Neural cell (in vitro differentiated cells): ENCODE measurements around the gene TIMM44. TPM values are rescaled to one million over a fixed set of nuclear protein-coding genes. Genes with fewer than 3 reads are reported as not detected.

Source experiments
- H2AFZ ChIP-seq: fragments of 200-600, 300-800 bp; sonication (generic), shearing (Covaris generic); 2 replicates; pipeline ENCODE4 v1.6.0; 2014; ENCODE audit warnings: low read depth, mild to moderate bottlenecking, antibody characterized with exemption, low read length, moderate library complexity
- H3F3A ChIP-seq: fragments of 200-600 bp; shearing (Covaris generic); 2 replicates; pipeline ENCODE4 v1.6.1; 2016; ENCODE audit warnings: mild to moderate bottlenecking, moderate library complexity, mixed read lengths, antibody characterized with exemption, low read length; ENCODE audit not compliant: insufficient read depth, poor library complexity, severe bottlenecking
- H3K27ac ChIP-seq: fragments of 200-600, 300-800 bp; sonication (generic), shearing (Covaris generic); 2 replicates; pipeline ENCODE4 v1.5.1; 2014; ENCODE audit warnings: mild to moderate bottlenecking, low read length, moderate library complexity
- H3K27me3 ChIP-seq: fragments of 300-800, 200-600 bp; sonication (generic), shearing (Covaris generic); 2 replicates; pipeline ENCODE4 v1.6.0; 2014; ENCODE audit warnings: mild to moderate bottlenecking, low read depth, low read length, moderate library complexity; ENCODE audit not compliant: insufficient read depth
- H3K36me3 ChIP-seq: fragments of 300-800, 200-600 bp; sonication (generic), shearing (Covaris generic); 2 replicates; pipeline ENCODE4 v1.5.1; 2014; ENCODE audit warnings: mild to moderate bottlenecking, antibody characterized with exemption, low read length, moderate library complexity; ENCODE audit not compliant: insufficient read depth
- H3K4me2 ChIP-seq: fragments of 300-800, 200-600 bp; sonication (generic), shearing (Covaris generic); 2 replicates; pipeline ENCODE4 v1.6.0; 2014; ENCODE audit warnings: mild to moderate bottlenecking, low read length
- H3K4me3 ChIP-seq: fragments of 300-800, 200-600 bp; sonication (generic), shearing (Covaris generic); 2 replicates; pipeline ENCODE4 v1.5.1; 2014; ENCODE audit warnings: mild to moderate bottlenecking, low read length, moderate library complexity
- H3K79me2 ChIP-seq: fragments of 200-600 bp; shearing (Covaris generic); replicated peaks from 2 replicates; pipeline ENCODE4 v1.6.0; 2014; ENCODE audit warnings: mild to moderate bottlenecking, low read length, moderate library complexity; ENCODE audit not compliant: insufficient read depth
- H3K9ac ChIP-seq: fragments of 300-800, 200-600 bp; sonication (generic), shearing (Covaris generic); 2 replicates; pipeline ENCODE4 v1.6.1; 2016; ENCODE audit warnings: mild to moderate bottlenecking, low read length, mixed read lengths
- H3K9me2 ChIP-seq: fragments of 200-600 bp; shearing (Covaris generic); 2 replicates; pipeline ENCODE4 v1.6.1; 2016; ENCODE audit warnings: mild to moderate bottlenecking, low read length, mixed read lengths; ENCODE audit not compliant: insufficient read depth
- H3K9me3 ChIP-seq: fragments of 200-600, 300-800 bp; sonication (generic), shearing (Covaris generic); 2 replicates; pipeline ENCODE4 v1.6.1; 2016; ENCODE audit warnings: mild to moderate bottlenecking, mixed run types, low read length, moderate library complexity, mixed read lengths
- H4K20me1 ChIP-seq: fragments of 200-600 bp; shearing (Covaris generic); 2 replicates; pipeline ENCODE4 v1.6.1; 2016; ENCODE audit warnings: mild to moderate bottlenecking, mixed run types; ENCODE audit not compliant: insufficient read depth
- EP300 ChIP-seq: fragments of 450-650 bp; conservative IDR thresholded peaks from 2 replicates; pipeline ENCODE4 v1.6.1; 2014; ENCODE audit warnings: antibody characterized with exemption, mild to moderate bottlenecking, moderate library complexity; ENCODE audit not compliant: poor library complexity, severe bottlenecking
- EZH2 ChIP-seq: fragments of 200-600, 300-800 bp; shearing (Covaris generic), sonication (generic); IDR thresholded peaks from 2 replicates; pipeline ENCODE4 v1.6.1; 2014; ENCODE audit warnings: antibody characterized with exemption, low read length, borderline replicate concordance, mild to moderate bottlenecking; ENCODE audit not compliant: insufficient read depth, poor library complexity, severe bottlenecking
- MXI1 ChIP-seq: fragments of 450-650 bp; conservative IDR thresholded peaks from 2 replicates; pipeline ENCODE4 v1.6.1; 2014; ENCODE audit warnings: antibody characterized with exemption, mild to moderate bottlenecking; ENCODE audit not compliant: poor library complexity, severe bottlenecking
- POLR2AphosphoS5 ChIP-seq: IDR thresholded peaks from 2 replicates; pipeline ENCODE4 v1.6.1; 2012
- RAD21 ChIP-seq: fragments of 450-650 bp; conservative IDR thresholded peaks from 2 replicates; pipeline ENCODE4 v1.6.1; 2014; ENCODE audit warnings: antibody characterized with exemption, mild to moderate bottlenecking, moderate library complexity
- SMC3 ChIP-seq: fragments of 450-650 bp; conservative IDR thresholded peaks from 2 replicates; pipeline ENCODE4 v1.6.1; 2014; ENCODE audit warnings: antibody characterized with exemption, mild to moderate bottlenecking, moderate library complexity; ENCODE audit not compliant: poor library complexity
- TAF1 ChIP-seq: IDR thresholded peaks from 2 replicates; pipeline ENCODE4 v1.6.1; 2012; ENCODE audit warnings: low read depth
- polyA minus RNA-seq: library from RNA; depleted of rRNA, polyadenylated mRNA; stranded (reverse); fragments of >200 nt; gene quantifications from 2 replicates; pipeline ENCODE4 v1.2.3, GENCODE V29; 2014
- polyA plus RNA-seq: library from polyadenylated mRNA; depleted of rRNA; stranded (reverse); fragments of >200 nt; gene quantifications from 2 replicates; pipeline ENCODE4 v1.2.3, GENCODE V29; 2014
- TF ChIP-seq, protein P1 (sequence below): IDR thresholded peaks from 2 replicates; pipeline ENCODE4 v1.6.1; 2012; ENCODE audit warnings: borderline replicate concordance
- TF ChIP-seq, protein P2 (sequence below): fragments of 450-650 bp; IDR thresholded peaks from 2 replicates; pipeline ENCODE4 v1.5.1; 2014; ENCODE audit warnings: antibody characterized with exemption, mild to moderate bottlenecking, moderate library complexity; ENCODE audit not compliant: poor library complexity, severe bottlenecking

Gene TIMM44, protein sequence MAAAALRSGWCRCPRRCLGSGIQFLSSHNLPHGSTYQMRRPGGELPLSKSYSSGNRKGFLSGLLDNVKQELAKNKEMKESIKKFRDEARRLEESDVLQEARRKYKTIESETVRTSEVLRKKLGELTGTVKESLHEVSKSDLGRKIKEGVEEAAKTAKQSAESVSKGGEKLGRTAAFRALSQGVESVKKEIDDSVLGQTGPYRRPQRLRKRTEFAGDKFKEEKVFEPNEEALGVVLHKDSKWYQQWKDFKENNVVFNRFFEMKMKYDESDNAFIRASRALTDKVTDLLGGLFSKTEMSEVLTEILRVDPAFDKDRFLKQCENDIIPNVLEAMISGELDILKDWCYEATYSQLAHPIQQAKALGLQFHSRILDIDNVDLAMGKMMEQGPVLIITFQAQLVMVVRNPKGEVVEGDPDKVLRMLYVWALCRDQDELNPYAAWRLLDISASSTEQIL
- polyA plus RNA-seq, result 48.3 and 56.7 TPM in 2 replicates
- 37.3 and 39.7 TPM in 2 replicates for polyA minus RNA-seq

DNA sequence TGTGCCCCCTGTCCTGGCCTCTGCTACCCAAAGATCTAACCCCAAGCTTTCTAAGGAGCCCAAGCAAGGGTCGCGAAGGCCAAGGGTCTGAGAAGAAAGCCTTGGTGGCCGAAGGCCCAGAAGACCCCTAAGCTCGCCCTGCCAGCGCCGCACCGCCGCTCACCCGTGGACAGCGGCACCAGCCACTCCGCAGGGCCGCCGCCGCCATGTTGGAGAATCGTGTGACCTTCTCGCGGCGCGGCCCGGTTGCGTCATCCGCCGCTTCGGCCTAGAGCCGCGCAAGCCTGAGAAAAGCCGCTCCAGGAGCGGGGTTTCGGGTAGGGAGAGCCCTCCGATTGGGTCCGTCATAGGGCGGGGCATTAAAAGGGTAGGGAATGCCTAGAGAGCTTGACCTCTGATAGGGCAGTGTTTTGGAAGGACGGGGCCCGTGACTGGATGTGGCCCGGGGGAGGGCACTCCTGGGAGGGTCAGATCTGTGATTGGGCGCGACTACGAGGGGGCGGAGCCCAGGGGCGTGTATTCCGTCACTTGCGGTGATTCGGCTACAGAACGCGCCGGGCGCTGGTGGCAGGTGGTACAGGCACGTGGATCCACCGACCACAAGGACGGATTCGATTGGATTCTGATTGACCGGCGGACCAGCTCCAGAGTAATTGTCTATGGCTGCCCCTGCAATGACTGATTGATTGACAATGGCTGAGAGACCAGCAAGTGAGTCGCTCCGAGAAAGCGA is at the start of gene TIMM44:
Gene TIMM44 (minus strand): TSS at position 223 of the 733 bp plus-strand sequence. CDS start 15 bp downstream, at position 208.
- H3K27me3 ChIP-seq, result no peaks in the 10 kb centered on the region

DNA sequence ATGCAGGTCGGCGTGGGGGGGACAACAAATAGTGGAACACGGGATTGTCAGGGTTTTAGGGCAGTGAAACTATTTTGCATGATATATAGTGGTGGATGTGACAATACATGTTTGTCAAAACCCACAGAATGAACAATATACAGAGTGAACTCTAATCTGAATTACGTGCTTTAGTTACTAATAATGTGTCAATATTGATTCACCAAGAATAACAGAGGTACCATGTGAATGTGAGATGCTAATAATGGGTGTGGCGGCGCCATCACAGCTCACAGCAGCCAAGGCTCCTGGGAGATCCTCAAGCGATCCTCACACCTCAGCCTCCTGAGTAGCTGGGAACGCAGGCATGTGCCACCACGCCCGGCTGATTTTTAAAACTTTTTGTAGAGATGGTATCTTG is 49.1 kb upstream of the TIMM44 start:
- H3K9ac ChIP-seq, result no peak overlapping the region
- H3K27ac ChIP-seq, result no peak overlapping the region
- no peaks in the 10 kb centered on the region for H3K27me3 ChIP-seq
- no peaks in the 10 kb centered on the region for H3K9me3 ChIP-seq
- no peak overlapping the region for H2AFZ ChIP-seq
- no peaks in the 10 kb centered on the region for H3F3A ChIP-seq
- no peak overlapping the region for H3K4me3 ChIP-seq
- H3K4me2 ChIP-seq, result no peak overlapping the region
- no peaks in the 10 kb centered on the region for H3K36me3 ChIP-seq
- no peaks in the 10 kb centered on the region for H4K20me1 ChIP-seq
- no peaks in the 10 kb centered on the region for H3K9me2 ChIP-seq
- H3K79me2 ChIP-seq, result peaks cover 51% of the 10 kb centered on the region
- TF ChIP-seq RAD21 (no peak), EZH2 (no peak), EP300 (no peak), POLR2AphosphoS5 (no peak), SMC3 (no peak), TAF1 (no peak), MXI1 (no peak)
- TF ChIP-seq, protein P1, sequence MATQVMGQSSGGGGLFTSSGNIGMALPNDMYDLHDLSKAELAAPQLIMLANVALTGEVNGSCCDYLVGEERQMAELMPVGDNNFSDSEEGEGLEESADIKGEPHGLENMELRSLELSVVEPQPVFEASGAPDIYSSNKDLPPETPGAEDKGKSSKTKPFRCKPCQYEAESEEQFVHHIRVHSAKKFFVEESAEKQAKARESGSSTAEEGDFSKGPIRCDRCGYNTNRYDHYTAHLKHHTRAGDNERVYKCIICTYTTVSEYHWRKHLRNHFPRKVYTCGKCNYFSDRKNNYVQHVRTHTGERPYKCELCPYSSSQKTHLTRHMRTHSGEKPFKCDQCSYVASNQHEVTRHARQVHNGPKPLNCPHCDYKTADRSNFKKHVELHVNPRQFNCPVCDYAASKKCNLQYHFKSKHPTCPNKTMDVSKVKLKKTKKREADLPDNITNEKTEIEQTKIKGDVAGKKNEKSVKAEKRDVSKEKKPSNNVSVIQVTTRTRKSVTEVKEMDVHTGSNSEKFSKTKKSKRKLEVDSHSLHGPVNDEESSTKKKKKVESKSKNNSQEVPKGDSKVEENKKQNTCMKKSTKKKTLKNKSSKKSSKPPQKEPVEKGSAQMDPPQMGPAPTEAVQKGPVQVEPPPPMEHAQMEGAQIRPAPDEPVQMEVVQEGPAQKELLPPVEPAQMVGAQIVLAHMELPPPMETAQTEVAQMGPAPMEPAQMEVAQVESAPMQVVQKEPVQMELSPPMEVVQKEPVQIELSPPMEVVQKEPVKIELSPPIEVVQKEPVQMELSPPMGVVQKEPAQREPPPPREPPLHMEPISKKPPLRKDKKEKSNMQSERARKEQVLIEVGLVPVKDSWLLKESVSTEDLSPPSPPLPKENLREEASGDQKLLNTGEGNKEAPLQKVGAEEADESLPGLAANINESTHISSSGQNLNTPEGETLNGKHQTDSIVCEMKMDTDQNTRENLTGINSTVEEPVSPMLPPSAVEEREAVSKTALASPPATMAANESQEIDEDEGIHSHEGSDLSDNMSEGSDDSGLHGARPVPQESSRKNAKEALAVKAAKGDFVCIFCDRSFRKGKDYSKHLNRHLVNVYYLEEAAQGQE, result no peak

More for the DNA sequence above, at the start of gene TIMM44:
- TF ChIP-seq SMC3, result no peak
- TF ChIP-seq POLR2AphosphoS5, result peak; percentile 89
- TF ChIP-seq MXI1, result peak; percentile 99
- TF ChIP-seq EP300, result no peak
- TF ChIP-seq RAD21, result no peak
- TF ChIP-seq, protein P2, sequence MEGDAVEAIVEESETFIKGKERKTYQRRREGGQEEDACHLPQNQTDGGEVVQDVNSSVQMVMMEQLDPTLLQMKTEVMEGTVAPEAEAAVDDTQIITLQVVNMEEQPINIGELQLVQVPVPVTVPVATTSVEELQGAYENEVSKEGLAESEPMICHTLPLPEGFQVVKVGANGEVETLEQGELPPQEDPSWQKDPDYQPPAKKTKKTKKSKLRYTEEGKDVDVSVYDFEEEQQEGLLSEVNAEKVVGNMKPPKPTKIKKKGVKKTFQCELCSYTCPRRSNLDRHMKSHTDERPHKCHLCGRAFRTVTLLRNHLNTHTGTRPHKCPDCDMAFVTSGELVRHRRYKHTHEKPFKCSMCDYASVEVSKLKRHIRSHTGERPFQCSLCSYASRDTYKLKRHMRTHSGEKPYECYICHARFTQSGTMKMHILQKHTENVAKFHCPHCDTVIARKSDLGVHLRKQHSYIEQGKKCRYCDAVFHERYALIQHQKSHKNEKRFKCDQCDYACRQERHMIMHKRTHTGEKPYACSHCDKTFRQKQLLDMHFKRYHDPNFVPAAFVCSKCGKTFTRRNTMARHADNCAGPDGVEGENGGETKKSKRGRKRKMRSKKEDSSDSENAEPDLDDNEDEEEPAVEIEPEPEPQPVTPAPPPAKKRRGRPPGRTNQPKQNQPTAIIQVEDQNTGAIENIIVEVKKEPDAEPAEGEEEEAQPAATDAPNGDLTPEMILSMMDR, result no peak
- no peak for TF ChIP-seq EZH2
- TF ChIP-seq, protein P1, result peak; percentile 87
- TF ChIP-seq TAF1, result peak; percentile 94
- Histone ChIP-seq H4K20me1 (no peaks in the 10 kb centered on the region), H3K9me3 (no peaks in the 10 kb centered on the region), H3K9ac (peak within 1 kb of the TSS; percentile 94), H3K36me3 (no peaks in the 10 kb centered on the region), H3K4me2 (peak within 1 kb of the TSS; percentile 77), H3K79me2 (peaks cover 13% of the 10 kb centered on the region), H3K4me3 (peak within 1 kb of the TSS; percentile 86), H2AFZ (peak within 1 kb of the TSS; percentile 63), H3K9me2 (no peaks in the 10 kb centered on the region), H3K27ac (peak within 1 kb of the TSS; percentile 91), H3F3A (peaks cover 4% of the 10 kb centered on the region)
